Measurements from ENCODE around the gene SLX4. TPM values are rescaled to one million over a fixed set of nuclear protein-coding genes. Genes with fewer than 3 reads are reported as not detected.

Gene SLX4
- total RNA-seq, 2 donors from 2014 or later: 13.4 to 18.4 TPM

DNA sequence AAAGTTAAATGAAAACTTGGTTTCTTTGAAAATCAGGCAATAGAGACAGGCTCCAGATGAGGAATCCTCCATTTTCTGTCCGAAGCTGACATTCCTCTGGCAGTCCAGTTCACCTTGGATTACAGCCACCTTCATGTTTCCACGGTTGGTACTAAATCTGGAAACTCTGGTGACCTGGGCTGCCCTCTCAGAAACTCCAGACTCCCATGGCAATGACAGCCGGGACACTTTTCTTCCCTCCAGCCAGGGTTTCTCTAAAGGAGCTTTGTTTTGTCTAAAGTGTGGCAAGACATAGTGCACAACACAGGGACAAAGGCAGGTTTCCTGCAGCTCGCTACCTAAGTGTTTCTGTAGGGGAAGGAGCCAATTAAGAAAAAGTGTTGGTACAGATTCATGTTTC lies 74.6 kb downstream of the SLX4 start:
- Mint-ChIP-seq H3K4me1 (ENCODE audit: low read depth in 2 of 2) (peaks cover 12 to 15% of the 10 kb centered on the region in 2 donors), H3K27me3 (no peaks in the 10 kb centered on the region), H3K4me3 (no peak overlapping the region), H3K27ac (no peak overlapping the region), H3K9me3 (no peaks in the 10 kb centered on the region), H3K36me3 (no peaks in the 10 kb centered on the region)
- DNase-seq (ENCODE audit: low spot score): no peak
- ATAC-seq: no peak

DNA sequence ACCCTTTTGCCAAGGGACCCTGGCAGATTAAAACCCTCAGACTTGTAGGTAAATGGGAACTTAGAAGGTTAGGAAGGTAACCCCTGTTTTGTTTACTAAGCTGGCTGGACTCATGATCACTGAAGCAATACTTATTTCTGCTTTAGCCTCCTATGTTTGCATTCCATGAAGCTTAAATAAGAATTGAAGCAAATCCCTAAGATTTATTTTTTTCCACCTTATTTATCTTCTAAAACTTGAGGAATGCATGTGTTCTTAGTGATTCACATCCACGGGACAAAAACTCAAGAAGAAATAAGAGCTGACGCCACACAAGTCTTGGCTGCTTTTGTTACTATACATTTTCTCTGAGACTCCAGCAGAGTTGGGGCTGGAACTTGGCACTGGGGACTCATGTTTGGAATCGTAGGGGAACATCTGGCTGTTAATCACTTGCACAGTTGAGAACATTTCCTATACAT lies 75.1 kb downstream of the SLX4 start:
- ATAC-seq (no peak), DNase-seq (ENCODE audit: low spot score) (peak; percentile 35)
- Mint-ChIP-seq H3K4me3 (no peak overlapping the region), H3K4me1 (ENCODE audit: low read depth in 2 of 2) (peaks cover 12 to 15% of the 10 kb centered on the region in 2 donors), H3K27me3 (no peaks in the 10 kb centered on the region), H3K9me3 (no peaks in the 10 kb centered on the region), H3K27ac (peak overlapping the region in 1 of 2 donors; percentile 28), H3K36me3 (no peaks in the 10 kb centered on the region)

DNA sequence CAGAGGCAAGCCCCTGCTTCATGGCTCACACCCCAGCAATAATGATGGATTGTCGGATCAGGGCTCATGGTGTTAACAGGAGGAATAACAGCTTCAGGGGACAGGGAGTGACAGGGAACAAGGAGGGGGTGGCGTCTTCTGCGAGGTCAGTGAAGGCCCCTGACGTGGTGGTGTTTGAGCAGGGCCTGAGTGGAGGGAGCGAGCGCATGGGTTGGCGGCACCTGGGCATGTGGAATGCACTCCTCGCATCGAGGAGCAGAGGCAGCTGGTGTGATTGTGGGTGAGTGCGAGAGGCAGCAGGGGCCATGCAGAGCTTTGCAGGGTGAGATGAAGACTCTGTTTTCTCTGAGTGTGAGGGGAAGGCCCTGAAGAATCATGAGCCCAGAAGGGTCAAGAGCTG lies 77.3 kb downstream of the SLX4 start:
- Mint-ChIP-seq H3K9me3 (no peaks in the 10 kb centered on the region), H3K4me1 (ENCODE audit: low read depth in 2 of 2) (peaks cover 12 to 15% of the 10 kb centered on the region in 2 donors), H3K36me3 (no peaks in the 10 kb centered on the region), H3K27me3 (no peaks in the 10 kb centered on the region), H3K4me3 (no peak overlapping the region), H3K27ac (peak overlapping the region in 1 of 2 donors; percentile 69)
- DNase-seq (ENCODE audit: low spot score) (peak; percentile 5), ATAC-seq (no peak)

DNA sequence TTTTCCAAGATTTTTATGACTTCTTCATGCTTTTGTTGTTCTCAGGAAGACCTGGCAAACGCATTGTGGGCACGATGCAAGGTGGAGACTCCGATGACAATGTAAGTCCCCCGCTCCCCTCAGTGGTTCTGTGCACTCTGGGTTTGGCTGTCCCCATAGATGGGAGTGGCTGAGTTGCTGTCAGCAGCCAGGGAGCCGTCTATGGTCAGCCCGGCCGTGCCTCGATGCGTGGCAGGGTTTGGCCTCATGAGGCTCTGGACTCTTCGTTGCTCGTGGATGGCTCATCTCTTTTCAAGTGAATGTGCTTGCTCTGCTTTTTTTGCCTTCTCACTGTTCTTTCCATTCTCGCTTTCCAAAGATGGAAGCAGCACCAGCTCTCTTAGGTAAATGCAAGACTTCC lies 78.7 kb downstream of the SLX4 start:
- no peak overlapping the region for H3K27ac Mint-ChIP-seq

More for the DNA sequence above, 78.7 kb downstream of the SLX4 start:
- ATAC-seq (no peak), DNase-seq (ENCODE audit: low spot score) (peak; percentile 49)
- Mint-ChIP-seq H3K4me3 (no peak overlapping the region), H3K27me3 (no peaks in the 10 kb centered on the region), H3K9me3 (no peaks in the 10 kb centered on the region), H3K4me1 (ENCODE audit: low read depth in 2 of 2) (peaks cover 18 to 23% of the 10 kb centered on the region in 2 donors), H3K36me3 (no peaks in the 10 kb centered on the region)

Other genes starting within 250 kb of the SLX4 start
- 10 to 100 TPM; 12.6 to 16.9 TPM for gene ZSCAN32, start 210.6 kb downstream of the SLX4 start, total RNA-seq
- gene ZNF174, start 210.4 kb downstream of the SLX4 start, total RNA-seq: 10 to 100 TPM in 1 of 2 donors, 1 to 10 TPM in 1; 9.2 to 10.2 TPM
- 1 to 10 TPM; 2.7 to 2.9 TPM for gene ZNF597, start 168.1 kb downstream of the SLX4 start, total RNA-seq
- 10 to 100 TPM; 59.0 to 60.0 TPM for gene NAA60, start 167.9 kb downstream of the SLX4 start, total RNA-seq
- not detected for gene C16orf90, start 116.1 kb downstream of the SLX4 start, total RNA-seq
- gene CLUAP1, start 110.6 kb downstream of the SLX4 start, total RNA-seq: 10 to 100 TPM in 1 of 2 donors, 1 to 10 TPM in 1; 4.3 to 10.8 TPM
- 10 to 100 TPM; 48.3 to 61.8 TPM for gene NLRC3, start 34.2 kb downstream of the SLX4 start, total RNA-seq
- gene DNASE1, start 43.1 kb upstream of the SLX4 start, total RNA-seq: 10 to 100 TPM; 19.1 to 25.5 TPM
- gene TRAP1, start 105.9 kb upstream of the SLX4 start, total RNA-seq: 100 to 1,000 TPM; 105 to 257 TPM